ENCODE measurements around the gene ZNF799.

Gene ZNF799

DNA sequence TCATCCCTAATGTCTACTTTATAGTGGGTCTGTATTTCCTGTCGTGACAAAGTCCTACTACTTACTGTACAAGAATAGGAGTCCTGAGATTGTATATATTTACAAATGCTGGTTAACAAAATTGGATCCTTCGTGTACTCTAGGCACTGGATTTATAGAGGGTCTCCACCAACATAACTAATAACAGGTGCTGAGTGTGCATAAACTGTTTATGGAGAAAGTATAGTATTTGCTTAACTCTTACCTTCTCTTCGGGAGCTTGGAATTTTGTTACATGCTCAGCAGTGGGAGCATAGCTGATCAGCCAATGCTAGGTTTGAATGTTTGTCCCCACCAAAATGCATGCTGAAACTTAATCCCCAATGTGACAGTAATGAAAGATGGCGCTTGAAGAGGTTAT, 47.7 kb downstream of the ZNF799 start:
- no peaks in the 10 kb centered on the region for H3K79me2 ChIP-seq (ENCODE audit: control insufficient read depth, insufficient read depth, low read length, unreplicated experiment)
- no peaks in the 10 kb centered on the region for H3K4me1 ChIP-seq (ENCODE audit: control insufficient read depth, insufficient read depth, low read length, unreplicated experiment)
- H3K4me3 ChIP-seq (ENCODE audit: low read depth, low read length) = no peak overlapping the region

DNA sequence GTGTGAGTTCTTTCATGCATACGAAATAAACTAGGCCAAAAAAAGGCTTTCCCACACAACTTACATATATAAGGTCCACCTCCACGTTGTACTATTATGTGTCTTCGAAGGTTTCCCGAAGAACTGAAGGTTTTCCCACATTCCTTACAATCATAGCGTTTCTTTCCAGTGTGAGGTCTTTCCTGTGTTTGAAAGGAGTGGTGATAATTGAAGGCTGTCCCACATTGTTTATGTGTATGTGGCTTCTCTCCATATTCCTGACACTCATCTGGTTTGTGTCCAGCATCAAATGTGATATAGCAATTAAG, 50.2 kb downstream of the ZNF799 start:
- Histone ChIP-seq H3K4me1 (ENCODE audit: control insufficient read depth, insufficient read depth, low read length, unreplicated experiment) (no peaks in the 10 kb centered on the region), H2AFZ (ENCODE audit: low read length, unreplicated experiment) (no peak overlapping the region), H3K27ac (ENCODE audit: low read depth, low read length) (no peak overlapping the region), H3K79me2 (ENCODE audit: control insufficient read depth, insufficient read depth, low read length, unreplicated experiment) (no peaks in the 10 kb centered on the region), H3K36me3 (ENCODE audit: insufficient read depth, low read length) (peaks cover 55% of the 10 kb centered on the region), H3K27me3 (ENCODE audit: insufficient read depth, low read length) (no peaks in the 10 kb centered on the region), H3K4me3 (ENCODE audit: low read depth, low read length) (no peak overlapping the region)

More for the DNA sequence above, 47.7 kb downstream of the ZNF799 start:
- Histone ChIP-seq H3K27ac (ENCODE audit: low read depth, low read length) (no peak overlapping the region), H3K27me3 (ENCODE audit: insufficient read depth, low read length) (no peaks in the 10 kb centered on the region), H3K36me3 (ENCODE audit: insufficient read depth, low read length) (peaks cover 44% of the 10 kb centered on the region), H2AFZ (ENCODE audit: low read length, unreplicated experiment) (no peak overlapping the region)

DNA sequence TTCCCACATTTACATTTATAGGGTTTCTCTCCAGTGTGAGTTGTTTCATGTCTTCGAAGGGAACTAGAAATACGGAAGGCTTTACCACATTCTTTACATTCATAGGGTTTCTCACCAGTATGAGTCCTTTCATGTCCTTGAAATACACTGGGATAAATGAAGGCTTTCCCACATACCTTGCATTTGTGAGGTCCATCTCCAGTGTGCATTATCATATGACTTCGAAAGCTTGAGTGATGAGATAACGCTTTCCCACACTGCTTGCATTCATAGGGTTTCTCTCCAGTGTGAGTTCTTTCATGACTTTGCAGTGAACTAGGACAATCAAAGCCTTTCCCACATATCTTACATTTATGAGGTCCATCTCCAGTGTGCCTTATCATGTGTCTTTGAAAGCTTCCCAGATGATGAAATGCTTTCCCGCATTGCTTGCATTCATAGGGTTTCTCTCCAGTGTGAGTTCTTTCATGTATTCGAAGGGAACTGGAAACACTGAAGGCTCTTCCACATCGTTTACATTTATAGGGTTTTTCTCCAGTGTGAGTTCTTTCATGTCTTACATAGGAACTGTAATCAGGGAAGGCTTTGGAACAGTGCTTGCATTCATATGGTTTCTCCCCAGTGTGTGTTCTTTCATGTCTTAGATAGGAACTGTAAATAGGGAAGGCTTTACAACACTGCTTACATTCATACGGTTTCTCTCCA, 50.7 kb downstream of the ZNF799 start:
- H3K79me2 ChIP-seq (ENCODE audit: control insufficient read depth, insufficient read depth, low read length, unreplicated experiment) = no peaks in the 10 kb centered on the region
- H3K4me1 ChIP-seq (ENCODE audit: control insufficient read depth, insufficient read depth, low read length, unreplicated experiment) = no peaks in the 10 kb centered on the region
- H3K27ac ChIP-seq (ENCODE audit: low read depth, low read length) = no peak overlapping the region
- peaks cover 55% of the 10 kb centered on the region for H3K36me3 ChIP-seq (ENCODE audit: insufficient read depth, low read length)
- H2AFZ ChIP-seq (ENCODE audit: low read length, unreplicated experiment) = no peak overlapping the region
- H3K4me3 ChIP-seq (ENCODE audit: low read depth, low read length) = no peak overlapping the region
- no peaks in the 10 kb centered on the region for H3K27me3 ChIP-seq (ENCODE audit: insufficient read depth, low read length)

DNA sequence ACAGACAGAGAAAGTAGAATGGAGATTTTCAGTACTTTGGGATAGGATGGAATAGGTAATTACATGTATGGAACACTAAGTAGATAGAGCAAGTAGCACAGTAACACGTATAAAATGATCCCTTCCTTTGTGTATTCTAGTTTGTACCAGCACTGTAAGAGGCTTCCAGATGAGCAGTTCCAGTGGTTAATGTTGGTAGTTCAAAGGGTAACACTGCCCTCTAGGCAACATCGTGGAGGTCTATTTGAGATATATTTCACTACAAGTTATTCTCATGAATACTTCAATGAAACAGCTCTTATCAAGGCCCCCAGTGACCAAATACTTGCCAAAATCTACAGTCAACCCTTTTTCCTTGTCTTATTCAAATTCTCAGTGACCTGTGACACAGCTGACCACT, 54.2 kb downstream of the ZNF799 start:
- Histone ChIP-seq H3K4me1 (ENCODE audit: control insufficient read depth, insufficient read depth, low read length, unreplicated experiment) (no peaks in the 10 kb centered on the region), H3K36me3 (ENCODE audit: insufficient read depth, low read length) (peaks cover 42% of the 10 kb centered on the region), H3K27ac (ENCODE audit: low read depth, low read length) (no peak overlapping the region), H3K27me3 (ENCODE audit: insufficient read depth, low read length) (no peaks in the 10 kb centered on the region), H3K79me2 (ENCODE audit: control insufficient read depth, insufficient read depth, low read length, unreplicated experiment) (no peaks in the 10 kb centered on the region), H3K4me3 (ENCODE audit: low read depth, low read length) (no peak overlapping the region), H2AFZ (ENCODE audit: low read length, unreplicated experiment) (no peak overlapping the region)

DNA sequence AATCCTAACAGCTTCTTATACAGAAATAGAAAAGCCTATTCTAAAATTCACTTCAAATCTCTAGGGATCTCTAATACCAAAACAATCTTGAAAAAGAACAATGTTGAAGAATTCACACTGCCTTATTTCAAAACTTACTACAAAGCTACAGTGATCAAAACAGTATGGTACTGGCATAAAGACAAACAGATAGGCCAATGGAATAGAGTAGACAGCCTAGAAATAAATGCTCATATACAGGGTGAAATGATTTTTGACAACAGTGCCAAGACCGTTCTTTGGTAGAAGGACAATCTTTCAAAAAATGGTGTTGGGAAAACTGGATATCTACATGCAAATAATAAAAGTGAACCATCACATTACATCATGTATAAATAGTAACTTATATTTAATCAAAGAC, 55.9 kb downstream of the ZNF799 start:
- no peaks in the 10 kb centered on the region for H3K4me1 ChIP-seq (ENCODE audit: control insufficient read depth, insufficient read depth, low read length, unreplicated experiment)
- peaks cover 25% of the 10 kb centered on the region for H3K36me3 ChIP-seq (ENCODE audit: insufficient read depth, low read length)
- H3K27ac ChIP-seq (ENCODE audit: low read depth, low read length) = no peak overlapping the region
- H3K4me3 ChIP-seq (ENCODE audit: low read depth, low read length) = no peak overlapping the region
- no peak overlapping the region for H2AFZ ChIP-seq (ENCODE audit: low read length, unreplicated experiment)
- no peaks in the 10 kb centered on the region for H3K27me3 ChIP-seq (ENCODE audit: insufficient read depth, low read length)
- no peaks in the 10 kb centered on the region for H3K79me2 ChIP-seq (ENCODE audit: control insufficient read depth, insufficient read depth, low read length, unreplicated experiment)
